Psoas muscle (tissue), 8 donors: ENCODE results near the gene C20orf144. TPM values are rescaled to one million over a fixed set of nuclear protein-coding genes. Genes with fewer than 3 reads are reported as not detected.
"Not testable (repeated sequence)": the region's sequence is repeated elsewhere in the genome, so short reads cannot be mapped to it uniquely, and the experiment has no call there.

Source experiments
- ATAC-seq, 4 donors: fragments of 200-7000 bp; cut with Tn5 transposase; one replicate each; pipeline ENCODE4 v1.9.1; 2020; ENCODE audit warnings: moderate library complexity in 3 of 4, mild to moderate bottlenecking in 2 of 4
- DNase-seq, 2 donors: peaks; one replicate each; pipeline ENCODE4 v3.0.0-alpha.2; 2020
- H3K27ac ChIP-seq: fragments of 200-600 bp; one replicate; pipeline ENCODE4 v1.8.0; 2022
- H3K27me3 ChIP-seq, 3 donors: fragments of 200-600 bp in 1 of 3; one replicate each; pipeline versions ENCODE4 v1.6.1 to v1.8.0; 2013 to 2022; ENCODE audit warnings: low read length in 2 of 3, mild to moderate bottlenecking in 2 of 3, moderate library complexity in 1 of 3; ENCODE audit not compliant: insufficient read depth in 3 of 3
- H3K36me3 ChIP-seq, 2 donors: fragments of 200-600 bp in 1 of 2; one replicate each; pipeline versions ENCODE4 v1.6.1 to v1.8.0; 2013 to 2022; ENCODE audit warnings: low read depth in 1 of 2, mild to moderate bottlenecking in 1 of 2, moderate library complexity in 1 of 2; ENCODE audit not compliant: insufficient read depth in 1 of 2
- H3K4me1 ChIP-seq: fragments of 200-600 bp; one replicate; pipeline ENCODE4 v1.8.0; 2022
- H3K4me3 ChIP-seq: fragments of 200-600 bp; one replicate; pipeline ENCODE4 v1.8.0; 2022; ENCODE audit warnings: mild to moderate bottlenecking
- H3K9me3 ChIP-seq: fragments of 200-600 bp; one replicate; pipeline ENCODE4 v1.8.0; 2022
- CTCF ChIP-seq: fragments of 200-600 bp; IDR thresholded peaks from one replicate; pipeline ENCODE4 v1.8.0; 2022; ENCODE audit warnings: antibody characterized with exemption
- WGBS, 3 donors: extraction: QIAGEN DNeasy Blood & Tissue Kit; methylation state at CpG; one replicate each; pipeline versions ENCODE4 v1.1.6 to v1.1.7; 2013; 5-methylcytosine and 5-hydroxymethylcytosine counted together
- intact Hi-C, 2 donors: fragments of 100-400 bp; cut with DNase I; formaldehyde crosslinking; loops; one replicate each; pipeline versions ENCODE4 v1.11.0 to v1.14.2; 2022
- polyA plus RNA-seq, 3 donors: library from polyadenylated mRNA; stranded (reverse); fragments of 200-250 nt; gene quantifications; one replicate each; pipeline ENCODE4 v1.2.3, GENCODE V29; 2013
- total RNA-seq, 4 donors: library from RNA; stranded (reverse); fragmentation: NEBNext Ultra II Directional in 2 of 4; extraction: Animal tissue kit (Norgen Biotek cat#: 25700) in 2 of 4; gene quantifications; one replicate each; pipeline versions ENCODE4 v1.2.1 to v1.2.4, GENCODE V29; 2021 to 2023
- donor health status: healthy with polysubstance abuse.
- donor health status: DM: no; HTN: no; CAD: no; lungs with moderate emphysema.
- donor health status: Bipolar disorder and iron deficiency.
- donor health status: healthy.
- donor health status: DM: yes; HTN: yes; CAD: no.
- donor health status: DM: no; HTN: no; CAD: no.
- donor health status: DM: no; HTN: no; CAD: no.
- donor health status: DM: yes; HTN: yes; CAD: no.

The C20orf144 gene
- total and polyA plus RNA-seq, 7 donors, result 0.05 to 0.08 TPM; not detected in 5

GRCh38 chr20:33696448-33696847 lies 34.3 kb downstream of the C20orf144 start:
- no peak for DNase-seq
- Histone ChIP-seq H3K27me3 (no peaks in the 10 kb centered on the region), H3K4me1 (no peaks in the 10 kb centered on the region), H3K27ac (no peak overlapping the region), H3K36me3 (no peaks in the 10 kb centered on the region), H3K9me3 (no peaks in the 10 kb centered on the region), H3K4me3 (no peak overlapping the region)
- intact Hi-C loops, result no loop called here
- 77 to 78% (median 77%) methylated on average over 4 of the region's 4 CpGs for WGBS, 3 donors
- ATAC-seq, result no peak
- no peak for TF ChIP-seq CTCF

GRCh38 chr20:33697129-33697528 lies 35.0 kb downstream of the C20orf144 start:
- no peak overlapping the region for H3K27ac ChIP-seq
- 63 to 71% (median 69%) methylated on average over 8 of the region's 8 CpGs for WGBS, 3 donors
- peak; percentile 65 to 71 for DNase-seq
- H3K36me3 ChIP-seq, result no peaks in the 10 kb centered on the region
- ATAC-seq, result peak in 2 of 4 donors; percentile 49 to 56
- no peaks in the 10 kb centered on the region for H3K9me3 ChIP-seq
- H3K27me3 ChIP-seq, result no peaks in the 10 kb centered on the region
- H3K4me3 ChIP-seq, result no peak overlapping the region
- intact Hi-C loops, result no loop called here
- no peaks in the 10 kb centered on the region for H3K4me1 ChIP-seq
- no peak for TF ChIP-seq CTCF

GRCh38 chr20:33698966-33699365 lies 36.8 kb downstream of the C20orf144 start:
- H3K9me3 ChIP-seq, DNase-seq, H3K4me3 ChIP-seq, intact Hi-C loops, H3K4me1 ChIP-seq, H3K27ac ChIP-seq, H3K27me3 ChIP-seq, H3K36me3 ChIP-seq, ATAC-seq: not testable (repeated sequence)
- 92 to 100% (median 95%) methylated on average over 6 to 19 of the region's 27 CpGs for WGBS, 3 donors

- H3K27ac ChIP-seq, H3K4me3 ChIP-seq, H3K27me3 ChIP-seq, H3K36me3 ChIP-seq, intact Hi-C loops, DNase-seq, H3K4me1 ChIP-seq, H3K9me3 ChIP-seq, ATAC-seq: not testable (repeated sequence)
- WGBS, 3 donors, result 91 to 96% (median 94%) methylated on average over 23 to 45 of the region's 45 CpGs
Observed at GRCh38 chr20:33700696-33701441, 38.7 kb downstream of the C20orf144 start.

GRCh38 chr20:33701629-33702450 lies 39.7 kb downstream of the C20orf144 start:
- H3K36me3 ChIP-seq, result peaks cover 0 to 9% of the 10 kb centered on the region in 2 donors
- H3K9me3 ChIP-seq, result no peaks in the 10 kb centered on the region
- TF ChIP-seq CTCF, result no peak
- no peak overlapping the region for H3K4me3 ChIP-seq
- intact Hi-C loops, result no loop called here
- H3K4me1 ChIP-seq, result no peaks in the 10 kb centered on the region
- H3K27ac ChIP-seq, result no peak overlapping the region
- DNase-seq (no peak), ATAC-seq (no peak)
- H3K27me3 ChIP-seq, result no peaks in the 10 kb centered on the region
- 80 to 89% (median 84%) methylated on average over 10 to 27 of the region's 27 CpGs for WGBS, 3 donors
